NCI-H748 (cell line): ENCODE measurements around the gene ZNF470.
A peak's percentile ranks its signal among the peaks of the same experiment; 100 is the strongest.

Experiments
- DNase-seq: peaks from one replicate; lab custom pipeline; 2025; ENCODE audit not compliant: unreplicated experiment; lab: John Stamatoyannopoulos, UW

The ZNF470 gene

GRCh38 chr19:56567274-56568120, at the start of gene ZNF470:
Gene ZNF470, plus strand, starts transcription at chr19:56567468. Its CDS starts 2,844 bp downstream, at chr19:56570312.
- DNase-seq: peak; percentile 96

- DNase-seq: no peak
These were observed 41.9 kb upstream of the ZNF470 start for GRCh38 chr19:56525214-56525860.

GRCh38 chr19:56537442-56537841, 29.8 kb upstream of the ZNF470 start:
- DNase-seq: no peak

- peak; percentile 95 for DNase-seq
These were observed 29.0 kb upstream of the ZNF470 start for GRCh38 chr19:56538254-56538760.

- DNase-seq: peak; percentile 93
These were observed 28.5 kb upstream of the ZNF470 start, which contains the start of gene ZFP28 for GRCh38 chr19:56538761-56539263. Gene ZFP28, plus strand, starts transcription at chr19:56538948. Its CDS starts 71 bp downstream, at chr19:56539019.

GRCh38 chr19:56543776-56544175, 23.5 kb upstream of the ZNF470 start:
- DNase-seq: no peak

GRCh38 chr19:56547535-56547934, 19.7 kb upstream of the ZNF470 start:
- no peak for DNase-seq

- DNase-seq: no peak
These were observed 12.9 kb upstream of the ZNF470 start for GRCh38 chr19:56554272-56554869.

- DNase-seq: no peak
These were observed 4.5 kb upstream of the ZNF470 start for GRCh38 chr19:56562766-56563165.

GRCh38 chr19:56566904-56567273, 379 bp upstream of the ZNF470 start:
- peak; percentile 83 for DNase-seq

GRCh38 chr19:56572589-56572988, 5.3 kb downstream of the ZNF470 start:
- no peak for DNase-seq

- DNase-seq: no peak
These were observed 6.6 kb downstream of the ZNF470 start for GRCh38 chr19:56573914-56574313.

GRCh38 chr19:56577719-56578602, 10.7 kb downstream of the ZNF470 start:
- peak; percentile 16 for DNase-seq

- DNase-seq: peak; percentile 37
These were observed 27.1 kb downstream of the ZNF470 start for GRCh38 chr19:56594446-56594782.

- DNase-seq: peak; percentile 96
These were observed 27.7 kb downstream of the ZNF470 start, which contains the start of gene ZNF71 for GRCh38 chr19:56594783-56595547. Gene ZNF71, plus strand, starts transcription at chr19:56595302. Its CDS starts 6,257 bp downstream, at chr19:56601559.

GRCh38 chr19:56595548-56595899, 28.3 kb downstream of the ZNF470 start:
- DNase-seq: no peak

GRCh38 chr19:56596676-56597075, 29.4 kb downstream of the ZNF470 start:
- DNase-seq: no peak

- DNase-seq: no peak
These were observed 30.4 kb downstream of the ZNF470 start for GRCh38 chr19:56597696-56598095.

- no peak for DNase-seq
These were observed 34.1 kb downstream of the ZNF470 start for GRCh38 chr19:56601375-56601774.

- no peak for DNase-seq
These were observed 36.6 kb downstream of the ZNF470 start for GRCh38 chr19:56603829-56604228.
